ENCODE data around the gene CARNS1. TPM values are rescaled to one million over a fixed set of nuclear protein-coding genes. Genes with fewer than 3 reads are reported as not detected.

Gene CARNS1
- total and polyA plus RNA-seq, 10 of the 15 experiments (the other 5 are each of a cell fraction or from before 2014, with no cell fraction given) = 0.02 to 0.14 (median 0.10) TPM; not detected in 3

- no peaks in the 10 kb centered on the region for H3K27me3 ChIP-seq (replicated peaks in 1 of 2; ENCODE audit: control insufficient read depth in 2 of 2, insufficient read depth in 2 of 2, low read length in 1 of 2)
- H3K4me3 ChIP-seq = peak overlapping the region; percentile 90
- in situ Hi-C loops (cut with MboI) = no loop called here
- H3K79me2 ChIP-seq (ENCODE audit: control insufficient read depth, insufficient read depth, low read length) = peaks cover 47% of the 10 kb centered on the region
- H3K36me3 ChIP-seq (ENCODE audit: control insufficient read depth in 2 of 2, insufficient read depth in 2 of 2, low read length in 1 of 2) = peaks cover 0 to 14% of the 10 kb centered on the region in 2 experiments; a peak in 3 of 4 replicates
- no TSS peak for BruUV-seq (replicated peaks)
- peak overlapping the region; percentile 99 for H3K9ac ChIP-seq (ENCODE audit: control insufficient read depth, insufficient read depth, low read length)
- peaks cover 29% of the 10 kb centered on the region for H3K4me1 ChIP-seq (ENCODE audit: control insufficient read depth, insufficient read depth, low read length)
- H3K27ac ChIP-seq (ENCODE audit: control insufficient read depth, insufficient read depth) = peak overlapping the region; percentile 99
- no peak for DNase-seq (ENCODE audit: low read depth, low spot score)
- no peaks in the 10 kb centered on the region for H4K20me1 ChIP-seq (ENCODE audit: control insufficient read depth, insufficient read depth)
- intact Hi-C loops (cut with micrococcal nuclease; ENCODE audit: unreplicated experiment) = loop anchor here (5.0 kb wide), 1 partner anchor 37 kb away; the partner anchor contains the start of genes PPP1CA and TBC1D10C
- 61% methylated on average over 31 of the region's 31 CpGs for WGBS (ENCODE audit: insufficient coverage, insufficient replicate concordance, low lambda C conversion rate, missing lambda C conversion rate)
- ChIA-PET CTCF (interaction anchor here (0.7 to 4.3 kb wide), 9 partner anchors 12 to 135 kb away, joined by 3 to 53 read pairs (median 3); partner anchors contain the start of genes PPP1CA, TBC1D10C and TMEM134), POLR2A (interaction anchor here (0.7 to 4.7 kb wide), 10 partner anchors 11 to 59 kb away, joined by 3 to 95 read pairs (median 15); partner anchors contain the start of genes PPP1CA, RPS6KB2, TBC1D10C and TMEM134), SMC1A (ENCODE audit: uncharacterized antibody, unreplicated experiment) (interaction anchor here (1.8 to 4.2 kb wide), 6 partner anchors 12 to 46 kb away, joined by 10 to 46 read pairs (median 26); partner anchors contain the start of genes AIP, PPP1CA, RPS6KB2 and TBC1D10C), RAD21 (ENCODE audit: unreplicated experiment) (interaction anchor here (0.9 to 7.2 kb wide), 7 partner anchors 20 to 86 kb away, joined by 3 to 112 read pairs (median 6); partner anchors contain the start of genes AIP, CLCF1, POLD4 and PPP1CA)
- no peak overlapping the region for H2AFZ ChIP-seq (ENCODE audit: control insufficient read depth, low read depth, low read length)
- peak; percentile 71 for FAIRE-seq
- H3K4me2 ChIP-seq (ENCODE audit: control insufficient read depth, insufficient read depth) = peak overlapping the region; percentile 86
- H3K9me3 ChIP-seq (replicated peaks; ENCODE audit: control insufficient read depth, insufficient read depth, low read length) = no peaks in the 10 kb centered on the region
- ATAC-seq = no peak
- TF ChIP-seq MTA3 (IDR thresholded peaks at IDR 0.05; ENCODE audit: borderline replicate concordance, low read length) = no peak
- TF ChIP-seq CBFB (IDR thresholded peaks at IDR 0.05; ENCODE audit: low read depth) = no peak
- TF ChIP-seq CREM (IDR thresholded peaks at IDR 0.05; ENCODE audit: low read depth) = no peak
- 0 out of 2 replicates have a peak, but pooled peaks have one; percentile 18 for TF ChIP-seq RELB (IDR thresholded peaks at IDR 0.05; ENCODE audit: low read depth)
- TF ChIP-seq YBX1 (IDR thresholded peaks at IDR 0.05) = no peak
- TF ChIP-seq HSF1 (IDR thresholded peaks at IDR 0.05; ENCODE audit: low read depth, low read length) = no peak
- no peak for TF ChIP-seq KDM1A (IDR thresholded peaks at IDR 0.05; ENCODE audit: borderline replicate concordance)
- peak; percentile 23; the same call in 1 of the 2 replicates for TF ChIP-seq POLR2AphosphoS5 (IDR thresholded peaks at IDR 0.05; ENCODE audit: low read length)
- peak; percentile 54 for TF ChIP-seq IKZF1 (conservative IDR thresholded peaks at IDR 0.05)
- no peak for TF ChIP-seq RELA (IDR thresholded peaks at IDR 0.05; ENCODE audit: borderline replicate concordance, partially characterized antibody)
- no peak for TF ChIP-seq ZBTB4 (CRISPR knock-in tag; IDR thresholded peaks at IDR 0.05)
- peak; percentile 10 for TF ChIP-seq BCL3 (IDR thresholded peaks at IDR 0.05; ENCODE audit: borderline replicate concordance, insufficient read depth, low read depth, low read length, poor library complexity, severe bottlenecking)
- no peak for TF ChIP-seq CHD2 (IDR thresholded peaks at IDR 0.05; ENCODE audit: borderline replicate concordance, low read depth, low read length)
- no peak for TF ChIP-seq TAF1 (IDR thresholded peaks at IDR 0.05; ENCODE audit: borderline replicate concordance, low read depth, low read length)
These were observed 24.1 kb downstream of the CARNS1 start for GRCh38 chr11:67439321-67440228.
